ENCODE results near the gene ZNF280C.

Gene ZNF280C

DNA sequence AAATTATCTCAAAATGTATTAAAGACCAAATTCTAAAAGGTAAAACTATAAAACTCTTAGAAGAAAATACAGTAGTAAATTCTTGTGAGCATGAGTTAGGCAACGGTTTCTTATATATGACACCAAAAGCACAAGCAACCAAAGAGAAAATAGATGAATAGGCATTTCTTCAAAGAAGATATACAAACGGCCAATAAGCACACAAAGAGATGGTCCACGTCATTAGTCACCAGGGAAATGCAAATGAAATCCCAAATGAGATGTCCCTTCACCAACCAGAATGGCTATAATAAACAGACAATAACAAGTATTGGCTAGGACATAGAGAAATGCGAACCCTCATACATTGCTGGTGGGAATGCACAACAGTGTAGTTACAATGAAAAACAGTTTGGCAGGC is 52.4 kb downstream of the ZNF280C start:
- H3K4me3 ChIP-seq (ENCODE audit: low read depth, low read length), result no peak overlapping the region
- peak; percentile 2 for DNase-seq (ENCODE audit: low read depth)
- TF ChIP-seq POLR2A (IDR thresholded peaks at IDR 0.05; ENCODE audit: extremely low read depth, insufficient read length), result no peak
- TF ChIP-seq MYC (IDR thresholded peaks at IDR 0.05; ENCODE audit: low read depth, low read length), result no peak
- TF ChIP-seq, protein P1, sequence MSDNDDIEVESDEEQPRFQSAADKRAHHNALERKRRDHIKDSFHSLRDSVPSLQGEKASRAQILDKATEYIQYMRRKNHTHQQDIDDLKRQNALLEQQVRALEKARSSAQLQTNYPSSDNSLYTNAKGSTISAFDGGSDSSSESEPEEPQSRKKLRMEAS (IDR thresholded peaks at IDR 0.05; ENCODE audit: low read depth, low read length), result no peak

DNA sequence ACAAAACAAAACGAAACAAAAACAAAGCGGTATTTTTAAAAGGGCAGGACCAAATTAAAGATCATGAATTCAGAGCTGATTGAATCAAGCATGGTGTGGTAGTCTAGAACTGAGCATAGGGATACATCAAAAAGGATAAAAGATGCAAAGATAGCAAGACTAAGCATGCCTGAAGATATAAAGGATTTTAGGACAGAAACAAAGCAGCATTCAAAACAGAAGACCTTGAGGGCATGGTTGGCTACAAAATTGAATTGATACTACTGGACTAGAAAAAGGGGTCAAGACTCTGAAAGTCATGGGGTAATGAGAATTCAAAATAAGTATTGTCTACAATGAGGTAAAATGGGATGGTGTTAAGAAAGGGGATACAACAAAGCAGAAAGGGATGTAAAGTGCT is 55.3 kb downstream of the ZNF280C start:
- TF ChIP-seq, protein P2, sequence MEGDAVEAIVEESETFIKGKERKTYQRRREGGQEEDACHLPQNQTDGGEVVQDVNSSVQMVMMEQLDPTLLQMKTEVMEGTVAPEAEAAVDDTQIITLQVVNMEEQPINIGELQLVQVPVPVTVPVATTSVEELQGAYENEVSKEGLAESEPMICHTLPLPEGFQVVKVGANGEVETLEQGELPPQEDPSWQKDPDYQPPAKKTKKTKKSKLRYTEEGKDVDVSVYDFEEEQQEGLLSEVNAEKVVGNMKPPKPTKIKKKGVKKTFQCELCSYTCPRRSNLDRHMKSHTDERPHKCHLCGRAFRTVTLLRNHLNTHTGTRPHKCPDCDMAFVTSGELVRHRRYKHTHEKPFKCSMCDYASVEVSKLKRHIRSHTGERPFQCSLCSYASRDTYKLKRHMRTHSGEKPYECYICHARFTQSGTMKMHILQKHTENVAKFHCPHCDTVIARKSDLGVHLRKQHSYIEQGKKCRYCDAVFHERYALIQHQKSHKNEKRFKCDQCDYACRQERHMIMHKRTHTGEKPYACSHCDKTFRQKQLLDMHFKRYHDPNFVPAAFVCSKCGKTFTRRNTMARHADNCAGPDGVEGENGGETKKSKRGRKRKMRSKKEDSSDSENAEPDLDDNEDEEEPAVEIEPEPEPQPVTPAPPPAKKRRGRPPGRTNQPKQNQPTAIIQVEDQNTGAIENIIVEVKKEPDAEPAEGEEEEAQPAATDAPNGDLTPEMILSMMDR (IDR thresholded peaks at IDR 0.05; ENCODE audit: low read depth, low read length), result no peak
- TF ChIP-seq POLR2A (IDR thresholded peaks at IDR 0.05; ENCODE audit: extremely low read depth, insufficient read length), result no peak
- TF ChIP-seq, protein P1 (IDR thresholded peaks at IDR 0.05; ENCODE audit: low read depth, low read length), result no peak
- no peak for DNase-seq (ENCODE audit: low read depth)
- no peak overlapping the region for H3K4me3 ChIP-seq (ENCODE audit: low read depth, low read length)

DNA sequence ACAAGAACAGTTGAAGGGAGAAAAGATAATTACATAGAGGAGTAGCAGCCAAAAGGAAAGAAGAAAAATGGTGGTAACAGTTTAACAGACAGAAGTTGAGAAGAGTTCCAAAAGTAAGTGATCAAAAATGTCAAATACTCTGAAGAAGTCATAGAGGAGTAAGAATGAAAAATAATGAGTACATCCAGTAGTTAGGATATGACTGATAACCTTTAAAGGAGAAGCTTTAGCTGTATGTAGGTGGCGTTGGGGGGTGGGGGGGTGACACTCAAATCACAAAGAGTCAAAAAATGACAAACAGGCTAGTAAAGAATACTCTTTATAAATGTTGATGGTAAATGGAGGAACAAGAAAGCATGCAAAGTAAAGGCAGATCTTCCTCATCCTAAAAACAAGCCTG is 56.3 kb downstream of the ZNF280C start:
- DNase-seq (ENCODE audit: low read depth), result no peak
- H3K4me3 ChIP-seq (ENCODE audit: low read depth, low read length), result no peak overlapping the region

DNA sequence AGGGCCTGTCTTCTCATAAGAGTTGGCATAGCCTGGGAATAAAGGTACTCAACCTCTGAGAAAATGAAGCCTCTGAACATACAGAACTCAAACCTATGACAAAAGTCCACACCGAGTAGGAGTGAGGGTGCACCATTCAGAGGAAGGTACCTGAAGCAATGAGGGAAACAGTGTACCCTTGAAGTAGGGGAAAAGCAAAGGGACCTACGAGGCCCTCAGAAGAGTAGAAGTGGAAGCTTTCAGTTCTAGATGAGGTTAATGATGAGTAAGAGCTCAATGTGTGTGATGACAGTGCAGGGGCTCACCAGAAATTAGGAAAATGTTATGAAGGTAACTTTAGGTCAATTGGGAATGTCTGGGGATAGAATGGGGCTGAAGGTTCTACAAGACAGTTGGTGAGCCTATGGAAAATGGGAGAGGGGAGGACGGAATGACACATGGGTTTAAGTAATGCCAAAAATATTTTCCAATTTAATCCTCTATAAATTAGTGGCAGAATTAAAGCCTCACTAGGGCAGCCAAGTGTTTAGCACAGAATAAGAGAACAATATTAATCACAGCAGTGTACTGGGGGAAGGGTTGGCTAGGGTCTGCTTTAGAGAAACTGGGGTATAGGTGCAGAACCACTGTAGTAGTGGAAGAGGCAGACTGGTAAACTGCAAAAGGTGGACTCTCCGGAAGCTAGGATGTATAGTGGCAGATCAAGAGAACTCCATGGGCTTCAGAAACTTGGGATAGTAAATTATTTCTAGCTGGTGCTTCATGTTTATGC is 57.1 kb downstream of the ZNF280C start:
- DNase-seq (ENCODE audit: low read depth), result no peak
- TF ChIP-seq MYC (IDR thresholded peaks at IDR 0.05; ENCODE audit: low read depth, low read length), result no peak
- TF ChIP-seq, protein P2 (IDR thresholded peaks at IDR 0.05; ENCODE audit: low read depth, low read length), result no peak
- TF ChIP-seq, protein P1 (IDR thresholded peaks at IDR 0.05; ENCODE audit: low read depth, low read length), result no peak
- H3K4me3 ChIP-seq (ENCODE audit: low read depth, low read length), result no peak overlapping the region

More for the DNA sequence above, 56.3 kb downstream of the ZNF280C start:
- TF ChIP-seq, protein P1 (IDR thresholded peaks at IDR 0.05; ENCODE audit: low read depth, low read length), result no peak
- TF ChIP-seq MYC (IDR thresholded peaks at IDR 0.05; ENCODE audit: low read depth, low read length) (no peak), POLR2A (IDR thresholded peaks at IDR 0.05; ENCODE audit: extremely low read depth, insufficient read length) (no peak)
- TF ChIP-seq, protein P2 (IDR thresholded peaks at IDR 0.05; ENCODE audit: low read depth, low read length), result no peak

DNA sequence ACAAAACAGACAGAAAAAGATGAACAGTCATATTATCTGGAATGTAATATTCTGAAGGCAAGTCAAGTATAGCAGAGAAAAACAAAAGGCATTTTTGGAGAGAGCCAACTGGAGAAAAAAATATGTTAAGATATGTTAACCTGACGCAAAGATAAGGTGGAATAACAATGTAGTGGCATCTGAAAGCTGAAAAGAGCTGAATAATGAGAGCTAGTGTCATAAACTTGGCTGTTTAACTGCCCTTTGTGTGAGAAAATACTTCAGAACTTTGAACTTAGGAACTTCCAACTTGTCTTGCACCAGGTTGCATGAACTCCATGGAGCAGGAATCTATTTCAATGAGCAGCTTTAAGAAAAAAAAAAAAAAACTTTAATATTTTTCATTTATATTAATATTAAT is 64.1 kb downstream of the ZNF280C start:
- no peak for TF ChIP-seq MYC (IDR thresholded peaks at IDR 0.05; ENCODE audit: low read depth, low read length)
- TF ChIP-seq, protein P2 (IDR thresholded peaks at IDR 0.05; ENCODE audit: low read depth, low read length), result no peak
- TF ChIP-seq, protein P1 (IDR thresholded peaks at IDR 0.05; ENCODE audit: low read depth, low read length), result no peak
- TF ChIP-seq POLR2A (IDR thresholded peaks at IDR 0.05; ENCODE audit: extremely low read depth, insufficient read length), result no peak
- H3K4me3 ChIP-seq (ENCODE audit: low read depth, low read length), result no peak overlapping the region
- no peak for DNase-seq (ENCODE audit: low read depth)

DNA sequence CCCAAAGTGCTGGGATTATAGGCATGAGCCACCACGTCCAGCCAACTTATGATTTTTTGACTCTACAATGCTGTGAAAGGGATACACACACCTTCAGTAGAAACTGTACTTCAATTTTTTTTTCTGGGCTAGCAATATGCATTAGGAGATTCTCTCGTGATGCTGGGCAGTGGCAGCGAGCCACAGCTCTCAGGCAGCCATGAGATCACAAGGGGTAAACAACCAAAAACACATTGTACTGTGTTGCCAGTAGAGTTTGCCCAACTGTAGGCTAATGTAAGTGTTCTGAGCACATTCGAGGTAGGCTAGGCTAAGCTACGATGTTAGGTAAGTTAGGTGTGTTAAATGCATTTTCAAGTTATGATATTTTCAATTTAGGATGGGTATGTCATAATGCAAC is 71.2 kb downstream of the ZNF280C start:
- no peak overlapping the region for H3K4me3 ChIP-seq (ENCODE audit: low read depth, low read length)
- DNase-seq (ENCODE audit: low read depth), result no peak
- no peak for TF ChIP-seq POLR2A (IDR thresholded peaks at IDR 0.05; ENCODE audit: extremely low read depth, insufficient read length)
- TF ChIP-seq, protein P2 (IDR thresholded peaks at IDR 0.05; ENCODE audit: low read depth, low read length), result no peak
- no peak for TF ChIP-seq MYC (IDR thresholded peaks at IDR 0.05; ENCODE audit: low read depth, low read length)
- TF ChIP-seq, protein P1 (IDR thresholded peaks at IDR 0.05; ENCODE audit: low read depth, low read length), result no peak

All from NB4 (cell line).